IPS-18c (cell line): ENCODE results near the gene NPSR1.
"Not testable (repeated sequence)": the region's sequence is repeated elsewhere in the genome, so short reads cannot be mapped to it uniquely, and the experiment has no call there.

Experiments
- H3K4me3 ChIP-seq: 2 replicates; pipeline ENCODE4 v1.7.0; 2013; ENCODE audit warnings: low read depth, mild to moderate bottlenecking, low read length, moderate library complexity; ENCODE audit not compliant: insufficient read depth
- H3K9me3 ChIP-seq: one replicate; pipeline ENCODE4 v1.6.1; 2013; ENCODE audit warnings: mild to moderate bottlenecking, low read length, moderate library complexity; ENCODE audit not compliant: control insufficient read depth, insufficient read depth

NPSR1 gene, protein sequence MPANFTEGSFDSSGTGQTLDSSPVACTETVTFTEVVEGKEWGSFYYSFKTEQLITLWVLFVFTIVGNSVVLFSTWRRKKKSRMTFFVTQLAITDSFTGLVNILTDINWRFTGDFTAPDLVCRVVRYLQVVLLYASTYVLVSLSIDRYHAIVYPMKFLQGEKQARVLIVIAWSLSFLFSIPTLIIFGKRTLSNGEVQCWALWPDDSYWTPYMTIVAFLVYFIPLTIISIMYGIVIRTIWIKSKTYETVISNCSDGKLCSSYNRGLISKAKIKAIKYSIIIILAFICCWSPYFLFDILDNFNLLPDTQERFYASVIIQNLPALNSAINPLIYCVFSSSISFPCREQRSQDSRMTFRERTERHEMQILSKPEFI

DNA sequence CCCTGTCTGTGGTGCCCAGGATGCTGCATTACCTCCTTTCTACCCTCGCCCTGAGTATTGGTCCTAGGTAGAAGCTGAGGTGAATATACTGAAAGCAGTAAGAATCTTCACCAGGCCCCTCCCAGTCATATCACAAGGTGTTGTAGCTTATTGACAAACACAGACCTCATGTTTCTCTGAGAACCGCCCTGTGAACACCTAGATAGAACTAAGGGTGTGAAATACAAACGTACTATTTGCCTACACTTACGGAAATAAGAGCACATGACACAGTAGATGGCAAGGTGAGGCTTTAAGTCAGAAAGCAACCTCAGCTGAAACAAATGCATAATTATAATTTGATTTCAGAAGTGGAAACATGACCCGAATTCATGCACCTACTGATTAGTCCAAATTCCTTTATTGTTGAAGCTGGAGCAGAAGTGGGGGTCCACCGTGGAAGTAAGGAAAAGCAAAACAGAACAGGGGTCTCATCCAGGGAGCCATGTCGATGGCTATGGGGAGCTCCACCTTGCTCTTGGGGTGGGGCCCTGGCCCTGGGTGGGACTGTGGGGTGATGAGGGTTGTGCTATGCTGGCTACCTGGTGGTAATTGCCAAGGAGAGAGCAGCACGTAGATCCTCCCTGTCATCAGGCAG, at the start of gene NPSR1:
Gene NPSR1 (plus strand): TSS at position 587 of the 637 bp plus-strand sequence. CDS start 195 bp downstream, outside the sequence.
- Histone ChIP-seq H3K9me3 (no peaks in the 10 kb centered on the region), H3K4me3 (no peak within 1 kb of the TSS)

DNA sequence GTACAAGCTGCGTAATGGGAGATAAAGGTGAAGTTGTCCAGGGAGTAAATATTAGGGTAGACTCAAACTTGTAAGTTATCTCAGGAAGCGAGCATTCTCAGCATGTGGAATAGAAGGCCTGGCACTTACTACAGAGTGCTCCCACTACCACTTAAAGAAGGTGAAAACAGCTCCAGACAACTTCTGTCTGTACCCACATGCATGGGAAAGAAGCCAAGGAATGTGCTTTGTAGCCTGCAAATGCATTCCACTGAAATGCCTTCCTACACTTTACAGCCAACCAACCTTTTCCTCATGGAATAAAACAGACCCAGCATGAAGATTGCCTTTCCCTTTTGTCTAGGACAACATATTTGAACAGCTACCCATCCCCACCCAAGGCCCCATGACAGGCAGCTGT, 45.4 kb upstream of the NPSR1 start:
- H3K9me3 ChIP-seq, result no peaks in the 10 kb centered on the region
- no peak overlapping the region for H3K4me3 ChIP-seq

DNA sequence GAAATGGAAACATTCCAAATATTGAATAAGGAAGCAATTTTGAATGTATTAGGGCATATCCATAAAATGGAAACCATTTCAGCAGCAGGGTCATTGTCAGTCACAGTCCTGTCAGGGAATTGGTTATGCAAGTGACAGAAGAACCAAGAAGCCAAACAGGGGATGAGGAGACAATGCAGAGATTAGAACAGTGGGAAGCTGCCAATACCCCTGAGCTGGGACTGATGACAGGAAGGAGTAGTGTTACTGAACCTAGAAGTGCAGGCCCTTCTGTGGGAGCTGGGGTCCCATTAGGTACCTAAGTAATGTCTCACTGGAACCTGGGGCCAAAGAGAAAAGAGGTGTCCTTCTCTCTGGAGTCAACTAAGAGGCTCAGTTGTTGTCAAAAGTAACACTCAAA, 37.6 kb upstream of the NPSR1 start:
- no peaks in the 10 kb centered on the region for H3K9me3 ChIP-seq
- no peak overlapping the region for H3K4me3 ChIP-seq

DNA sequence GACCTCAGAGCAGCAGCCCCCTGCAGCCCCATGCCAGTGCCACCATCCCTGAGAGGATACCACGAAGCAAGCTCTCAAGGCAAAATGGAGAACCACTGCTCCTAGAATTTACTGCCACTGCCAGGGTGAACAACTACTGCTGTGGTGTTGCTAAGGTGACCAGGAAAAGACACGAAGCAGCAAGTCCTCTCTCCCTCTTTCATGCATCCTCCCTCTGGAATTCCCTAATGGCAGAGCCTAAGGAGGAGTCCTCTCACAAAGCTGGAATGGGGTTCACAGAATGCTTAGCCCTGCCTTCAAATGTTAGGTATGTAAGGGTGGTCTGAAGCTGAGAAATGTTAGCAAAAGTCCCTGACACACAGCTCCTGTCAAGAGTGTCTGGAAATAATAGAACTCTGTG, 35.8 kb upstream of the NPSR1 start:
- H3K9me3 ChIP-seq, result no peaks in the 10 kb centered on the region
- no peak overlapping the region for H3K4me3 ChIP-seq

DNA sequence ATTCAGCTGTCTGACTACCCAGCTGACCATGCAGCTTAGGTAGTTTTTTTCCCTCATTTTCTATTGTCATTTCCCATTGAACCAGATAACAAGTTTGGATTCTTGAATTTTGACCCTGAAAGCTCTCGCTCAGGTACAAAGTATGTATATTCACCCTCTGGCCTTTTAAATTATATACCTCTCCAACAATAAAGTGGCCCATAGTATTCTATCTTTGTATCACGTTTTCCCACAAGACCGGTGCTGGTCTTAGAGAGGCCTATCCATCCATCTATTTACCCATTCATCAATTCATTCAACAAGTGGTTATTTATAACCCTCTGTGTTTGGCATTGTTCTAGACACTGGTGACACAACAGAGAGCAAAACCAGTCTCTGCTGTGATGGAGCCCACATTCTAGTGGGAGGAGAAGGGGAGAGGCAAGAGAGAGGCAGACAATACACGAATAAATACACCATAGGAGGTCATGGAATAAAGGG, 35.2 kb upstream of the NPSR1 start:
- no peaks in the 10 kb centered on the region for H3K9me3 ChIP-seq
- no peak overlapping the region for H3K4me3 ChIP-seq

DNA sequence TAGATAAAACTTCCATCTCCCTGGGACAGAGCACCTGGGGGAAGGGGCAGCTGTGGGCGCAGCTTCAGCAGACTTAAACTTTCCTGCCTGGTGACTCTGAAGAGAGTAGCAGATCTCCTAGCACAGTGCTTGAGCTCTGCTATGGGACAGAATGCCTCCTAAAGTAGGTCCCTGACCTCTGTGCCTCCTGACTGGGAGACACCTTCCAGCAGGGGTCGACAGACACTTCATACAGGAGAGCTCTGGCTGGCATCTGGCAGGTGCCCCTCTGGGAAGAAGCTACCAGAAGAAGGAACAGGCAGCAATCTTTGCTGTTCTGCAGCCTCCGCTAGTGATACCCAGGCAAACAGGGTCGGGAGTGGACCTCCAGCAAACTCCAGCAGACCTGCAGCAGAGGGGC, 29.4 kb upstream of the NPSR1 start:
- H3K9me3 ChIP-seq, H3K4me3 ChIP-seq: not testable (repeated sequence)

DNA sequence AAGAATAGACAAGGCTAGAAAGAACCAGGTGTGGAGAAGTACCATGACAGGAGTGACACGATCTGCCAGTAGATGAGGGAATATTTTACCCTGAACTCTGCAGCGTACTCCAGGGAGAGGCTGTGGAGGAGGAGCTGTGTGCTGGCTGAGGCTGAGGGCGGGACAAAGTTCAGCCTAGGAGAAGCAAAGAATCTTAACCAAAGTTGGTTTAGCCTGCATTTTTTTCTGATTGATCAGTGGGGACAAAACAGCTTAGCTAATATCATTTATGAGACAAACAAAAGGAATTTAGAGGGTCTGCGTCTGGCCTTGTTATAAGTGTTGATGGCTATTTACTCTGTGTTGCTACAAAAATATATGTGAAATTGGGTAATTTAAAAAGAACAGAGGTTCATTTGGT, 5.2 kb upstream of the NPSR1 start:
- H3K9me3 ChIP-seq, result no peaks in the 10 kb centered on the region
- H3K4me3 ChIP-seq, result no peak overlapping the region

DNA sequence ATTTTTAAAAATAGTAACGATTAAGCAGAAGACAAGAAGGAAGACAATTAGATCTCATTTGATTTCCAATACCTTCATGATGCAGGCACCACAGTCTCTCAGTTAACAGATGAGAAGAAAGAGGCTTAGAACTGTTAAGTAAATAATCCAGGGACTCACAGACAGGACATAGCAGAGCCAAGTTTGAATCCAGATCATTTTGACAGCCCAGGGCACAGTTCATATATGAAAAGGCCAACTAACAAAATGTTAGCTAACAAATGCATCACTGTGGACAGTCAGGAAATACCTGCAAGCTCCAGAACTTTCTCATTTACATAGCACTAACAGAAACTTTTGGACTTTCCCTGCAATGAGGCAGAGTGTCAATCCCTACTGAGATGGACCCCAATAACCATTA, 4.2 kb upstream of the NPSR1 start:
- H3K9me3 ChIP-seq, result no peaks in the 10 kb centered on the region

DNA sequence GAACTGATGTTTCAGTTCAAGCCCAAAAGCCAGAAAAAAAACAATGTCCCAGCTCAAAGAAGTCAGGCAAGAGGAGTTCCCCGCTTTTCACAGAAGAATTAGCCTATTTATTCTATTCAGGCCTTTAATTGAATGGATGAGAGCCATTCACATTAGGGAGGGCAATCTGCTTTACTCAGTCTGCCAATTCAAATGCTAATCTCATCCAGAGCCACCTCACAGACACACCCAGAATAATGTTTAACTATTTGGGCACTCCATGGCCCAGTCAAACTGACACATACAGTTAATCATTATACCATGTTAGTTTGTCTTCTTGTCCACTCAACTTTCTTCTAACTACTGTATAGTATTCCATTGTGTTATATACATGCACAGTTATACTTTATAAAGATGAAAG, 2.6 kb upstream of the NPSR1 start:
- H3K4me3 ChIP-seq, result no peak overlapping the region
- H3K9me3 ChIP-seq, result no peaks in the 10 kb centered on the region

More for the DNA sequence above, 4.2 kb upstream of the NPSR1 start:
- H3K4me3 ChIP-seq, result no peak overlapping the region

DNA sequence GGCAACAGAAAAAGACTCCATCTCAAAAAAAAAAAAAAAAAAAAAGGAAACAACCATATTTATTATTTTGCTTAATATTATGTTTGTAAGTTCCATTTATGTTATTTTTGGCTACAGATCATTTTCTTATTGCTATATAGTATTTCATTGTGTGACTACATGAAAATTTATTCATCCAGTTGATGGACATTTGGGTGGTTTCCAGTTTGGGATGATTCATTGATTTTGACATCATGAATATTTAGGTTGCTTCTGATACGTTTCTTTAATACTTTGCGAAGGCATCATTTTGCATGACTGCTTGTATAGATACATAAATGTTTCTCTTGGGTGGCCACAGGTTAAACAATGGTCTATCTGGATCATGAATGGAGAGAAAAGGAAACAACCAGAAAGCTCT, 2.0 kb upstream of the NPSR1 start:
- no peak overlapping the region for H3K4me3 ChIP-seq
- no peaks in the 10 kb centered on the region for H3K9me3 ChIP-seq

DNA sequence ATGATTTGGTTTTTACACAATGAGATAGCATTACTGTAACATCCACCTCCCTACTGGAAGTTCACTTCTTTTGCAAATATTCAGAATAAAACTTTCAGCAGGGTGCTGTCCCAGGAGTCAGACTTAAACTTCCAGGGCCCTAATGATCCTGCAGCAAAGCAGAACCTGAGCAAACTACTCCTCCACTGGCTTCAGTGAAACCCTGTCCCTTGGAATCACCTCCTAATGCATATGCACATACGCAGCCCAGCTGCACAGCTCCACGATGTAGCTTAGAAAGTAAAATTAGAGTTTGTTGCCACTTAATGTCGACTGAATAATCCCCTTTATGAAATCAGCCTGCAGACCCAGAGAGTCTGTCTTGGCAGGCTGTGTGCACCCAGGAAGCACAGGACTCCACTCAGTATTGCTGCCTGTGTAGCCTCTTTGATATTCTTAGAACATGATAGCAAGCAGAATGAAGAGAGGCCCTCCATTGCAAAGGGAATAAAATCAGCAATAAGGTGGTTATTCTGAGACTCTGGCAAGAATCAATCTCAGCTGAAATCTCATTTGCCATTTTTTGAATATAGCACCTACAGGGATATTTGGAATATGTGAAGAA, 1.6 kb downstream of the NPSR1 start:
- Histone ChIP-seq H3K4me3 (no peak overlapping the region), H3K9me3 (no peaks in the 10 kb centered on the region)

DNA sequence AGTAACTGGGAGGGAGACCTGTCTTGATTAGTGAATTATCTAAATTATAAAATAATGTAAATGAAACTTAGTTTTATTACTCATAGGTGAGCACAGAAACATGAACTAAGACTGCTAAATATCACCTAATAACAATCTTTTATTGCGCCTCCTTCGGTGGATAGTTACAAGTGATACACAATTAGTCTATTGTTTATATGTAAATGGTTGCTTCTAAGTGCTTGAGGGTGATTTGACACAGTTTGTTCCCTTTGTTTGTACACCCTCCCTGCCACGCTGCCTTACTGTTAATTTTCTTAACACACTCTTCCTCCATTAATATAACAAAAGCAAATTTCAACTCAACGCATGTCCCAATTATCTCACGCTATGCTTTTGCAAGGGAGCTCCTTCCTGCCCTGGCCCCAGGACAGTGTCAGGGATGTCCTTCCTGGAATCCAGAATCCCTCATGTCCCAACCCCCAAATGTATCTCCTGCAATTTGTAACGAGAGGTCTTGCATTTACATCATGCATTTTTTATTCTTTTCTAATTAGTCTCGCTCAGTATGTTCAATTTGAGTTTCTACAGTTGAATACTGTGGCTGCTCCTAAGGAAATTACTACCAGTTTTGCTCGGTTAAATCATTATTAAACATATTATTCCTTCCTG, 4.2 kb downstream of the NPSR1 start:
- no peaks in the 10 kb centered on the region for H3K9me3 ChIP-seq
- H3K4me3 ChIP-seq, result no peak overlapping the region

DNA sequence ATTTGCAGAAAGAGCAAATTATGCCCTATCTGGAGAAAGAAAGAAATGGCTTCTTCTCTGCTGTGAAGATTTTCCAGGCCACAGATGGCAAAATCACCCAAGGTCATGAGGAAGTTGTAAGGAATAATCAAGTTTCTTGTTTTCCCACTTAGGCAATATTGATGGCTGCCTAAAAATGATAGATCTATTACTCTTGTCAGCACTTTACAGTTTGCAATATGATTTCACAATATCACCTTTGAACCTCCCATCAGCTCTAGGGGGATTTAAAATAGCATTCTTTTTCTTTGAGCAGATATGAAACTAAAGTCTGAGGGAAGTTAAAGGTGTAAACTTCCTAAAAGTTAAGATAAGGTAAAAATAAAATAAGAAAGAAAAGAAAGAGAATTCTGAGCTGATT, 6.7 kb downstream of the NPSR1 start:
- H3K9me3 ChIP-seq, result no peaks in the 10 kb centered on the region
- H3K4me3 ChIP-seq, result no peak overlapping the region

DNA sequence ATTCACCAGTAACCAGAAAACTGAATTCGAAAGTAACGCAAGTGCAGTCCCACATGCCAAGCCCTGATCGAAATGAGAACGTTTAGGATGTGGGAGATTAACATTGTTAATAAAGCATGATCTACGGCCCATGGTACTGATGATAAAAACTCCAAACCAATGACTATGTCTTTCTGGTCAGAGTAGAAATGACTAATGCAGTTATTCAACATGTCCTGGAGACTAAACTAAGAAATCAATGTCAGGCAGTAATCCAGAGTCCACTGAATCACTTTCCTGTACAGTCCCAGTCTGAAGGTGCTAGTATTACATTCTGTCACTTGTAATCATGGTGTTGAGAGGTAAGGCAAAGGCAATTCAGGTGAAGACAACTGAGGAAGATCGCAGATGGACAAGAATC, 14.4 kb downstream of the NPSR1 start:
- Histone ChIP-seq H3K9me3 (no peaks in the 10 kb centered on the region), H3K4me3 (no peak overlapping the region)

DNA sequence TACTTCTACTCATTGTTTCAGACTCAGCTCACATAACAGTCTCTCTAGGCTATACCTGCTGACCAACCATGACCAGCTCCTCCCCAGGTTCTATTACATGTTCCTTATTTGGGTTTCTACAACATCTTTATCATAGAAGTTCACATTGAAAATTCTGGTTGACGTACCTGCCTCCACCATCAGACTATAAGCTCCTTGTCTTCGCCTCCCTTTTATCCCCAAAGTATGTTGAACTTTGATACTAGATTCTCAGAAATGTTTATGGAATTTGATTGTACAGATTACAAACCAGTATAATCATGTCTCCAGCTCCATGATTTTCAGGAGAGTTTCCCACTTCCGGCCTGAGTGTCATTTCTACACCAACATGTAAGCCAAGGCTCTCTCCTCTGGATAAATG, 15.0 kb downstream of the NPSR1 start:
- no peaks in the 10 kb centered on the region for H3K9me3 ChIP-seq

DNA sequence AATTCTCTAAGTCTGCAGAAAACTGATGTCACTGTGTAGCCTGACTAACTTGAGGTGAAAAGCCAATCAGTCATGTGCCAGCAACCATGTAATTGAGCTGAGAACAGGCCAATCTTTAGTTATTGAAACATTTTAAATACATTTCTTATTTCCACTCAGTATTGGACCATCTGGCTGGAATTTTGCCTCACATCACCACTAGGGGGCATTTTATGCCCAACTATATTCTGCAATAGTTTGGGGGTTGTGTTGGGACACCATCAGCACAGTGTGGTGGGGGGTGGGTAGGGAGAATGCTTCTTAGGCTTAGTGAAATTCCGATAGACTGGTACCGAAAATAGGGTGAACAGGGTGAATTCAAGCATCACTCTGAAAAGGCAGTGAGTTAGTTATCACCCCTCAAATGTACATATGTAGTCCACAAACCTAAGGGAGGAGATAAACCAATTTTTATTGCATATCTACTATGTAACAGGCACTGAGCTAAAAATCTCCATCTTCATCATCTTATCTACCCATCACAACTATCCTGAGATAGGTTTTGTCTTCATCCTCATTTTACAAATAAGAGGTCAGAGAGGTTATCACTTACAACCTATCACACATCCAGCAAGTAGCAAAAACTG, 17.8 kb downstream of the NPSR1 start:
- Histone ChIP-seq H3K4me3 (no peak overlapping the region), H3K9me3 (no peaks in the 10 kb centered on the region)

More for the DNA sequence above, 15.0 kb downstream of the NPSR1 start:
- H3K4me3 ChIP-seq, result no peak overlapping the region

DNA sequence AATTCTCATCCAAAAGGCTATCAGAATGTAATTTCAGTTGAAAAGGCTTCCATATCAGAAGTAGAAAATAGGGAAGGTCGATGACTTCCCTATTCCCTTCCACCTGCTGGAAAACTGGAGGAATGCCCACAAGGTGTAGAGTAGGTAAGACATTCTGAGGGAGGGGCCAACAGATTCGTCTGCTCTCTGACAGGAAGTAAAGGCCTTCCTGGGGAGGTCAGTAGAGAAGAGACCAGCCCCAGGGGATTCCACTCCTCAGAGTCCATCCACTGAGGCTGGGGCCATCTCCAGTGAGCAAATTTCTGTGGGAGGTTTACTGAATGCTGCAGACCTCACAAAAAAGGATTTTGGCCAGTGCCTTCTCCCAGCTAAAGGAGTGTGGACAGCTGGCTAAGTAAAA, 19.5 kb downstream of the NPSR1 start:
- H3K4me3 ChIP-seq, result no peak overlapping the region
- no peaks in the 10 kb centered on the region for H3K9me3 ChIP-seq
